Measurements from ENCODE around the gene SLC39A2. TPM values are rescaled to one million over a fixed set of nuclear protein-coding genes. Genes with fewer than 3 reads are reported as not detected.

The SLC39A2 gene
- total RNA-seq, 1 experiment from 2014 or later: 0.88 TPM

- peak in 1 of 2 experiments; percentile 63 for DNase-seq
- no peaks in the 10 kb centered on the region for H3K9me3 Mint-ChIP-seq (ENCODE audit: unreplicated experiment)
- H3K27me3 Mint-ChIP-seq (ENCODE audit: insufficient read depth, unreplicated experiment): peaks cover 5% of the 10 kb centered on the region
- intact Hi-C loops (cut with micrococcal nuclease; ENCODE audit: unreplicated experiment): loop anchor here (1.0 kb wide), 1 partner anchor 14 kb away; no protein-coding TSS in a partner anchor
- H3K27me3 ChIP-seq (replicated peaks; ENCODE audit: control insufficient read depth, insufficient read depth, low read length): no peaks in the 10 kb centered on the region
- no peaks in the 10 kb centered on the region for H3K36me3 Mint-ChIP-seq (ENCODE audit: insufficient read depth, unreplicated experiment)
- no TSS peak for BruUV-seq (replicated peaks)
- peaks cover 24% of the 10 kb centered on the region for H3K4me1 ChIP-seq
- POLR2A ChIA-PET: interaction anchor here (2.0 kb wide), 1 partner anchor 24 kb away, joined by 12 read pairs; no protein-coding TSS in a partner anchor
- CTCF ChIA-PET: interaction anchor here (2.1 to 4.0 kb wide), 3 partner anchors 24 to 68 kb away, joined by 13 to 229 read pairs (median 14); no protein-coding TSS in a partner anchor
- no peaks in the 10 kb centered on the region for H3K9me3 ChIP-seq
- H3K4me3 Mint-ChIP-seq (ENCODE audit: unreplicated experiment): no peak overlapping the region
- no peaks in the 10 kb centered on the region for H3K36me3 ChIP-seq (ENCODE audit: control insufficient read depth, insufficient read depth, low read length)
- H3K27ac Mint-ChIP-seq (ENCODE audit: unreplicated experiment): peak overlapping the region; percentile 32
- TF ChIP-seq CTCF (IDR thresholded peaks at IDR 0.05; ENCODE audit: insufficient read depth in 1 of 2, low read depth in 1 of 2, low read length in 1 of 2, severe bottlenecking in 1 of 2, unreplicated experiment in 1 of 2): no peak
- no peak overlapping the region for H3K4me3 ChIP-seq (ENCODE audit: low read depth, low read length)
- H3K4me1 Mint-ChIP-seq (ENCODE audit: low read depth, unreplicated experiment): peaks cover 21% of the 10 kb centered on the region
Observed at GRCh38 chr14:21038441-21039422, 39.6 kb downstream of the SLC39A2 start.

- Mint-ChIP-seq H3K4me3 (ENCODE audit: unreplicated experiment) (no peak overlapping the region), H3K27ac (ENCODE audit: unreplicated experiment) (no peak overlapping the region), H3K36me3 (ENCODE audit: insufficient read depth, unreplicated experiment) (no peaks in the 10 kb centered on the region), H3K4me1 (ENCODE audit: low read depth, unreplicated experiment) (peaks cover 21% of the 10 kb centered on the region), H3K27me3 (ENCODE audit: insufficient read depth, unreplicated experiment) (peaks cover 10% of the 10 kb centered on the region), H3K9me3 (ENCODE audit: unreplicated experiment) (no peaks in the 10 kb centered on the region)
- Histone ChIP-seq H3K9me3 (no peaks in the 10 kb centered on the region), H3K27me3 (replicated peaks; ENCODE audit: control insufficient read depth, insufficient read depth, low read length) (no peaks in the 10 kb centered on the region), H3K4me3 (ENCODE audit: low read depth, low read length) (no peak overlapping the region), H3K4me1 (peaks cover 24% of the 10 kb centered on the region), H3K36me3 (ENCODE audit: control insufficient read depth, insufficient read depth, low read length) (no peaks in the 10 kb centered on the region)
- DNase-seq: peak; percentile 54 to 68
- POLR2A ChIA-PET: interaction anchor here (2.0 kb wide), 1 partner anchor 25 kb away, joined by 12 read pairs; no protein-coding TSS in a partner anchor
- CTCF ChIA-PET: interaction anchor here (0.8 to 4.0 kb wide), 12 partner anchors 8 to 397 kb away, joined by 3 to 229 read pairs (median 8); partner anchors contain the start of genes ARHGEF40 and SLC39A2
- BruUV-seq (replicated peaks): no TSS peak
- TF ChIP-seq CTCF (IDR thresholded peaks at IDR 0.05; ENCODE audit: insufficient read depth in 1 of 2, low read depth in 1 of 2, low read length in 1 of 2, severe bottlenecking in 1 of 2, unreplicated experiment in 1 of 2): peak; percentile 60 to 72
- intact Hi-C loops (cut with micrococcal nuclease; ENCODE audit: unreplicated experiment): loop anchor here (1.0 kb wide), 4 partner anchors 25 to 182 kb away; no protein-coding TSS in a partner anchor
Observed at GRCh38 chr14:21039585-21040369, 40.7 kb downstream of the SLC39A2 start.

Measured in Caco-2 (cell line).